ENCODE measurements around the gene L3MBTL4.

The L3MBTL4 gene

DNA sequence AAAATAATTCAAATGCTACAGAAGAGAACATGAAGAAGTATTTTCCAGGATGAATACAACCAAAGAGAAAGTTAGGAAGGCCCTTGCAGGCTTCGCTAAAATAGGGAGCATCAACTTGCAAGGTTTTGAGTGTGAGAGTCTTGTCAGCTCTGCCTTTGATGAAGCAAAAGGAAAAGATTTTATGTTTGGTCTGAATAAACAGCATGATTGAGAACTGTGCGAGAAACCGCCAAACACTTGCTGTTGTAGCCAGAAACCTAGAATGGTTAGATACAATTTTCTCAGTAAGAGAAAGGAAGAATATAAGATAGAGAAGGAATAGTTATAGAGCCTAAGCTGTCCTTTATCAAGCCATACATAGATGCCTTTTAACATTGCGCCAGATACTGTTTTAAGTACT lies 163.6 kb downstream of the L3MBTL4 start:
- DNase-seq (ENCODE audit: low spot score), result no peak

DNA sequence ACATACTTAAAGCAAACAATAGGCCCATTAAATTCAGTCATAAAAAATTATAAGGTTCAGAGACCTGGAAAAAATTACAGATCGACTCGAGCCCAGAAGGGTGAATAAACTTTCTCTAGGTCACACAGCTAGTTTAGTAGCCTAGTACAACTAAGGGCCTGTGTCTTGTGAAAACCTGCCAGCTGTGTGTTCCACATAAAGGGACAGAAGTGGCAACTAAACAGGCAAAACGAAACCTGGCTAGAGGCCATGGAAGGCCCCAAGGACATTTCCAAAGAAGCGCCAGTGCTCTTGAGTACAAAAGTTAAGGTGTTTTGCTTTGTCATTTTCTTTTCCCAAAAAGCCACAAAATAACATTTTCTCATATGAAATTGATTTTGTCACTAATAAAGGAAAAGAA lies 164.9 kb downstream of the L3MBTL4 start:
- no peak for DNase-seq (ENCODE audit: low spot score)

- no peak for DNase-seq (ENCODE audit: low spot score)
Observed at GRCh38 chr18:6249170-6249569, 165.5 kb downstream of the L3MBTL4 start.

- DNase-seq (ENCODE audit: low spot score), result no peak
Observed at GRCh38 chr18:6248017-6248416, 166.7 kb downstream of the L3MBTL4 start.

DNA sequence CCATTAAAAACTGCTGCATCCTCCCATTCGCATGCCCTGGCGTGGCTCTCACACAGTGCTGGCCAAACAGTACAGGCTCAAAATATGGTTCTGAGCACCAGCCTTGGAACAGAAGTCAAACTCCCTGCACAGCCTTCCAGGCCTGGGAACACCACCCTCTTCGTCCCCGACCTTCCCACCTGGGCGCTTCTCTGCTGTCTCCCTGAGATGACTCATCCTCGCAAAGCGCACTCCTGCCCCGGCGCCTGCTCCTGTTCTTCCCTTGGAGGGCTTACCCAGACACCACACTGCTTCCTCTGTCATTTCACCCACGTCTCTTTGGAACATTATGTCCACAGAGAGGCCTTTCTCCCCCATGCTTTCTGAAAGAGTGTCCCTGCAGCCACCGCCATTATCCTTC lies 172.7 kb downstream of the L3MBTL4 start:
- no peak for DNase-seq (ENCODE audit: low spot score)

- DNase-seq (ENCODE audit: low spot score), result no peak
Observed at GRCh38 chr18:6239716-6240115, 175.0 kb downstream of the L3MBTL4 start.

GRCh38 chr18:6236258-6236657 lies 178.5 kb downstream of the L3MBTL4 start:
- DNase-seq (ENCODE audit: low spot score), result peak; percentile 53

DNA sequence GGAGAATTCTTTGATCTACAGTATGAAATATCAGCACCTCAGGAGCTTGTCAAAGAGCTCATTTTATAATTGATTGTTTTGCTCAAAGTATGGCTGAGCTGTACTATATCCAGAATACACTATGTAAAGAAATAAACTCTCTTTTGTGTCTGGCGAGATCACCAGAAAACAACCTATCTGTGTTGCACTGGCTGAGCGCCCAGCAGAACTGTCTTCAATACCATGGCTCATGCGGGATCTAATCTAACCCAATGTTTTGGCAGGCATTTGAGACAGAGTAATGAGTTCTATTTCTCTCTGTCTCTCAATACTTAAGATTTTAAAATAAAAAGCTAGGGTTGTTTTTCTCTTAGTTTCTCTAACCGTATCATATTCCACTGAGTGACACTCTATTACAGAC lies 192.4 kb downstream of the L3MBTL4 start:
- no peak for DNase-seq (ENCODE audit: low spot score)

GRCh38 chr18:6221602-6222014 lies 193.1 kb downstream of the L3MBTL4 start:
- DNase-seq (ENCODE audit: low spot score), result no peak

- DNase-seq (ENCODE audit: low spot score), result no peak
Observed at GRCh38 chr18:6220129-6220528, 194.6 kb downstream of the L3MBTL4 start.

- DNase-seq (ENCODE audit: low spot score), result no peak
Observed at GRCh38 chr18:6219116-6219717, 195.5 kb downstream of the L3MBTL4 start.

GRCh38 chr18:6215888-6216287 lies 198.8 kb downstream of the L3MBTL4 start:
- no peak for DNase-seq (ENCODE audit: low spot score)

GRCh38 chr18:6211174-6211504 lies 203.6 kb downstream of the L3MBTL4 start:
- DNase-seq (ENCODE audit: low spot score), result no peak

GRCh38 chr18:6210349-6211173 lies 204.2 kb downstream of the L3MBTL4 start:
- no peak for DNase-seq (ENCODE audit: low spot score)

DNA sequence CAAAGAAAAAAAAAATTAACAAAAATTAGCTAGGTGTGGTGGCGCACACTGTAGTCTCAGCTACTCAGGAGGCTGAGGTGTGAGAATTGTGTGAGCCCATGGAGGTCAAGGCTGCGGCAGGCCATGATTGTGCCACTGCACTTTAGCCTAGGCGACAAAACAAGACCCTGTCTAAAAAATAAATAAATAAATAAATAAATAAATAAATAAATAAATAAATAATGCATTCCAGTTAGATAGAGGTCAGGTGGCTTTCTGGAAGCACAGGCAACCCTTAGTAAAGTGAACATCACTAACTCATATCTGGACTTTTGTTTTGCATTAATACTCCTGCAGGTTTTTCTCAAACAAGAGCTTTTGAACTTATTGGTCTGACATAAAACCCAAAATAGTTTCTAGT lies 206.8 kb downstream of the L3MBTL4 start:
- DNase-seq (ENCODE audit: low spot score), result no peak

DNA sequence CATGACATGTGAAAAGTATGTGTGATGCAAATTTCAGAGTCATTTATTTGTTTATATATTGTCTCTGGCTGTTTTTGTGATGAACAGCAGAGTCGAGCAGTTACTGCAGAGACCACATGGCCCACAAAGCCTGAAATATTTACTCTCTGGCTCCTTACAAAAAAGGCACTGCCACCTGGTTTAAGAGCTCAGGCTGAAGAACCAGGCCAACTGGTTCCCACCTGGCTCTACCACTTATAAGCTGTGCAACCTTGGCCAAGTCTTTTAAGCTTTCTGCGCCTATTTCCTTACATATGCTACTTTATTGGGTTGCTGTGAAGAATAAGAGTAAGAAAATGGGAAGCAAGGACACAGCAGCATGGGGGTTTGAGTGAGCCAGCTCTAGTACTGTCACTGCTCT lies 207.6 kb downstream of the L3MBTL4 start:
- no peak for DNase-seq (ENCODE audit: low spot score)

- no peak for DNase-seq (ENCODE audit: low spot score)
Observed at GRCh38 chr18:6205706-6206105, 209.0 kb downstream of the L3MBTL4 start.

GRCh38 chr18:6204476-6204875 lies 210.2 kb downstream of the L3MBTL4 start:
- no peak for DNase-seq (ENCODE audit: low spot score)

DNA sequence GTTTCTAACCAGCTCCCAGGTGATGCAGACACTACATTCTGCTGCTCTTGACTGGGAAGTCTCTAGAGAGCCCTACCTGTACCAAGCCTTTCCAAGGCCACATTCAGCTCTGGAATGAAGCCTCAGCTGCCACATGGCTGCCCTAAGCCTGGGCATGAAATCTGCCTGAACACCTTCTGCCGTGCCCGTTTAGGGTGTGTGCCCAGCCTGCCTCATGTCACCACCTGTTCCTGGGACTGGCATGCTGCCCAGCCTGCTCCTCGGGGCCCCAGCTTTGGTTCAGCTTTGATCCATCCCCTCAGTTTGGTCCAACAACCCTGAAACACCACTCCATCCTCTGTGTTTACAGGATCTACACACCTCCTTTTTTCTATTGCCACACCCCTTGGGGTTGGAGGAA lies 210.9 kb downstream of the L3MBTL4 start:
- no peak for DNase-seq (ENCODE audit: low spot score)

- DNase-seq (ENCODE audit: low spot score), result no peak
Observed at GRCh38 chr18:6202861-6203260, 211.8 kb downstream of the L3MBTL4 start.

- no peak for DNase-seq (ENCODE audit: low spot score)
Observed at GRCh38 chr18:6200204-6200774, 214.4 kb downstream of the L3MBTL4 start.

GRCh38 chr18:6199777-6200176 lies 214.9 kb downstream of the L3MBTL4 start:
- no peak for DNase-seq (ENCODE audit: low spot score)

- no peak for DNase-seq (ENCODE audit: low spot score)
Observed at GRCh38 chr18:6198585-6198984, 216.1 kb downstream of the L3MBTL4 start.

GRCh38 chr18:6194640-6195039 lies 220.1 kb downstream of the L3MBTL4 start:
- DNase-seq (ENCODE audit: low spot score), result no peak

Measured in putamen (tissue), 1 donor.